Thyroid gland (tissue), 4 donors: ENCODE data around the gene ZC3H7A.

Experiments used
- CTCF ChIP-seq, 6 experiments: fragments of 200-600 bp in 3 of 6; fragments of 450-650 bp in 3 of 6; sonication (generic) in 3 of 6; IDR thresholded peaks; one replicate each; pipeline ENCODE4 v1.5.1; 2016 to 2019; ENCODE audit warnings: antibody characterized with exemption in 6 of 6, mild to moderate bottlenecking in 2 of 6, inconsistent platforms in 1 of 6, moderate library complexity in 1 of 6
- POLR2A ChIP-seq, 2 donors: fragments of 450-650 bp; IDR thresholded peaks; one replicate each; pipeline ENCODE4 v1.6.1; 2017; ENCODE audit warnings: antibody characterized with exemption in 2 of 2, mild to moderate bottlenecking in 2 of 2, moderate library complexity in 1 of 2

DNA sequence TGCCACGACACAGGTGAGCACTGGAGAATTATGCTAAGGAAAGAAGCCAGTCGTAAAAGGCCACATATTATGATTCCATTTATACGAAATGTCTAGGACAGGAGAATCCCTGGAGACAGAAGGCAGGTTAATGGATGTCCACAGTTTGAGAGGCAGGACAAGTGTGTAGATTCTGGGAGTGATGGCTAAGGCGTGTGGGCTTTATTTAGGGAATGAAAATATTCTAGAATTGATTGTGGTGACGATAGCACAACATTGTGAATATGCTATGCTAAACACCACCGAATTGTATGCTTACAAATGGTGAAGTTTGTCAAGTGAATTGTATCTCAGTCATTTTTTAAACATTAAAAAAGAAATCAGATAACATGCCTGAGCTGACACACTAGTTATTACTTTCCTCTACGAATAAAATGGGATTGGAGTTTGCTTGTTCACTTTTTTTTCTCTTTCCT lies 49.1 kb downstream of the ZC3H7A start:
- no peak for TF ChIP-seq CTCF (IDR thresholded peaks at IDR 0.05)
- TF ChIP-seq POLR2A (IDR thresholded peaks at IDR 0.05): no peak
